ENCODE data around the gene PAMR1.
"Not testable (repeated sequence)": the region's sequence is repeated elsewhere in the genome, so short reads cannot be mapped to it uniquely, and the experiment has no call there.

Gene PAMR1, protein sequence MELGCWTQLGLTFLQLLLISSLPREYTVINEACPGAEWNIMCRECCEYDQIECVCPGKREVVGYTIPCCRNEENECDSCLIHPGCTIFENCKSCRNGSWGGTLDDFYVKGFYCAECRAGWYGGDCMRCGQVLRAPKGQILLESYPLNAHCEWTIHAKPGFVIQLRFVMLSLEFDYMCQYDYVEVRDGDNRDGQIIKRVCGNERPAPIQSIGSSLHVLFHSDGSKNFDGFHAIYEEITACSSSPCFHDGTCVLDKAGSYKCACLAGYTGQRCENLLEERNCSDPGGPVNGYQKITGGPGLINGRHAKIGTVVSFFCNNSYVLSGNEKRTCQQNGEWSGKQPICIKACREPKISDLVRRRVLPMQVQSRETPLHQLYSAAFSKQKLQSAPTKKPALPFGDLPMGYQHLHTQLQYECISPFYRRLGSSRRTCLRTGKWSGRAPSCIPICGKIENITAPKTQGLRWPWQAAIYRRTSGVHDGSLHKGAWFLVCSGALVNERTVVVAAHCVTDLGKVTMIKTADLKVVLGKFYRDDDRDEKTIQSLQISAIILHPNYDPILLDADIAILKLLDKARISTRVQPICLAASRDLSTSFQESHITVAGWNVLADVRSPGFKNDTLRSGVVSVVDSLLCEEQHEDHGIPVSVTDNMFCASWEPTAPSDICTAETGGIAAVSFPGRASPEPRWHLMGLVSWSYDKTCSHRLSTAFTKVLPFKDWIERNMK

GRCh38 chr11:35525501-35526175 is at the start of gene PAMR1:
PAMR1 (minus strand) TSS chr11:35525616; CDS start chr11:35525585, 31 bp downstream.
- no peak for DNase-seq (ENCODE audit: low spot score)

DNA sequence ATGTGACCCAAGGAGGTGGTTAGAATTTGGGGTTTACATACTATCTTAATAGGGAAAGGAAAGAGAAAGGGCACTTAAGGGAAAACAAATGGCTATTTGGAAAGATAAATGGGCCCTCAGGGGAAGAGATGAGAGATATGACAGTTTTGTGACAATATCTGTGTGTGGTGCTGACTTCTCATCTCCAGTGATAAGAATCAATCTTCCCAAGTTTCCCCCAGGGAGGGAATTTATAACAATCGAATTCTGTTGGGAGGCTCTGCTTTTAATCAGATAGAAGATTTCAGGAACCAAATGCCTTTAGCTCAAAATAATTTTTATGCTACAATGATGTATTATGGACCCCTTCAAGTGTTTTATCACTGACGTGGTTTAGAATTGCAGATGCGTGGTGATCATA is 46.3 kb upstream of the PAMR1 start:
- DNase-seq (ENCODE audit: low spot score) = no peak

- no peak for DNase-seq (ENCODE audit: low spot score)
Observed at GRCh38 chr11:35567737-35568465, 42.5 kb upstream of the PAMR1 start.

GRCh38 chr11:35566885-35567284 is 41.5 kb upstream of the PAMR1 start:
- no peak for DNase-seq (ENCODE audit: low spot score)

DNA sequence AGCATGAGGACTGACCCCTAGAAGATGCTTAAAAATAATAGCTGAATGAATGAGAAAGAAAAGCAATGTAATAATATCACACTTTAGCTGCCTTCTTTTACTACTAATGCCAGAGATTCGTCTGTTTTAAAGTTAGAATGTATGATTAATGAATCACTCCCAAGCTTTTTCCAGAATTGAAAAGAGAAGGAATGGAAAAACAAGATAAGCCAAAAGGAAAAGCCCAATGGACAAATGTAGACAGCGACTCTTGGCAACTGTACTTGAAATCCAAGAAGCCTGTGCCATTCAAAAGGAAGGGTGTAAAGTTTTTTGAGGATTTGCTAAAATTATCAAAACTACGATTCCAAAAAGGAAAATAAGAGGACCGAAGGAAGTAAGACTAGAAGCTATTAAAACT is 40.8 kb upstream of the PAMR1 start:
- no peak for DNase-seq (ENCODE audit: low spot score)

DNA sequence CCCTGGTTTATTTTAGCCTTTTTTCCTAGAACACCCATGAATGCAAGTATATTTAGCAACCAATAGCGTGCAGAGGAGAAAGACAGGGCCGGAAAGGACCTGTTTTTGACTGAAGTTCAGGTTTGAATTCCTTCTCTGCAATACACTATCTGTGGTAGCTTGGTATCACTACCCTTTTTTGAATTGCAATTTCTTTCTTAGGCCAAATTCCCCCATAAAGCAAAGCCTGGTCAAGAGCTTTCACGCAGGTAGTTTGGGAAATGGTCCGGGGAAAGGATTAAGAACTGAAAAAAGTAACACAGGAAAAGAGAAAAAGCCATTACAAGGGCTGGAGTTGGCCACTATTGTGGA is 38.8 kb upstream of the PAMR1 start:
- DNase-seq (ENCODE audit: low spot score) = no peak

GRCh38 chr11:35563484-35564244 is 38.2 kb upstream of the PAMR1 start:
- no peak for DNase-seq (ENCODE audit: low spot score)

DNA sequence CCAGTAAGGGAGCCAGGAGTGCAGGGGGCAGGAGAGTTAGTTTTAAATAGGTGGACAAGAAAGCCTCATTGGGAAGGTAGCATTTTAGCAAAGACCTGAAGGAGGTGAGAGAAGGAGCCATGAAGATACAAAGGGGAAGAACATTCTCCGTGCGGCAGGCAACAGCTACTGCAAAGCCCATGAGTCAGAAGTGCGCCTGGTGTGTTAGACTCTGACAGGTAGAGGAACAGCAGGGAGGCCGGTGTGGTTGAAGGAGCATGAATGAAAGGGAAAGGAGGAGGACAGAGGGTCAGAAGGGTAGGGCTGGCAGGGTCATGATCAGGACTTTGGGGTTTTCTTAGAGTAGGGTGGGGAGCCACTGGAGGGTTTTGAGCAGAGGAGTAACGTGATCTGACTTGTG is 34.5 kb upstream of the PAMR1 start:
- no peak for DNase-seq (ENCODE audit: low spot score)

GRCh38 chr11:35558513-35558912 is 33.1 kb upstream of the PAMR1 start:
- DNase-seq (ENCODE audit: low spot score) = no peak

DNA sequence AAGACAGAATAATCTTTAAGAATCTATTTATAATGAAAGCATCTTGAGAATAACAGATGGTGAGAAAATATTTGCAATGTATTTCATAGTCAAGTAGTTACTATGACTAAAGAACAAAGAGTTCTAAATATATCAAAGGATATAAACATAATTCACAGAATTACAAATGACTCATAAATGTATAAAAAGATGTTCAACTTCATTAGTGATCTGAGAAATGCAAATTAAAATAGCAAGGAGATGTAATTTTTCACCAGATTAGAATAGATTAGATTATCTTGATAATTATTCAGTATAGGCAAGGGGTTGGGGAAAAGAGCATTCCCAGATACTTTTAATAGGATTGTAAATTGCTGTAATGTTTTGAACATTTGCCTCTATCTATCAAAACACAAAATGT is 30.1 kb upstream of the PAMR1 start:
- no peak for DNase-seq (ENCODE audit: low spot score)

- peak; percentile 2 for DNase-seq (ENCODE audit: low spot score)
Observed at GRCh38 chr11:35554491-35555437, 29.3 kb upstream of the PAMR1 start.

DNA sequence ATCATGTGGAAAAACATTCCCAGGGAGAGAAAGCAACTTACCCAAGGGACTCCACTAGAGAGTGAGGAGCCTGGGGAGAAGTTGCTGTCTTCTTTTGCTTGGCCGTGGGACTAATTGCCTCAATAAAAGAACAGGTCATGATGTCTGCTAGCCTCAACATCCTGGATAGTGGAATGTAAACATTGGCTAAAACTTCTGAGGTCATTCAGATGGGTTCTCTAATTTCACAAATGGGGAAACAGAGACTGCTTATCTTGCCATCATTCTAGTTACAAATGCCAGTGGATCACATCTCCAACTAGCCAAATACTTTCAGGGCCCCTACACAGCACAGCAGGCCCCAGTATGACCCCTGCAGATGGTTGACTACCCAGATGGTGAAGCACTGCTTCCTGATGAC is 28.4 kb upstream of the PAMR1 start:
- DNase-seq (ENCODE audit: low spot score) = no peak

- DNase-seq (ENCODE audit: low spot score) = no peak
Observed at GRCh38 chr11:35553021-35553420, 27.6 kb upstream of the PAMR1 start.

DNA sequence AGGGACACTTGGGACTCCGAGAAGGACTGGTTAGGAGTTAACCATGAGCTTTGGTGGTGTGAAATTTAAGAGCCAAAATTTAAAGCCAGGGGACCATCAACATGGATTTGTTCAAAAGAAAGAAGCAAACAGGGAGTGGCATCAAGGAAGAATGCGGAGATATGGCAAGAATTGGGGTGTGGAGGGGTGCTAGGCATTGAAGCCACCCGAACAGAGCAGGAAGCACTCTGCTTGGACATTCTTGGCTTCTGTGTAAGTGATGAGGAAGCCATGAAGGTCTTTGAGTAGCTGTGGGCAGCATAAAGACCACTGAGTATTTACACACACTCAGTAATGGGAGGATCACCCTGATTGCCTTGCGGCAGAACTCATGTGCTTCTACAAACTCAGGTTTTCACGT is 27.2 kb upstream of the PAMR1 start:
- no peak for DNase-seq (ENCODE audit: low spot score)

GRCh38 chr11:35550374-35551036 is 25.1 kb upstream of the PAMR1 start:
- DNase-seq (ENCODE audit: low spot score) = no peak

DNA sequence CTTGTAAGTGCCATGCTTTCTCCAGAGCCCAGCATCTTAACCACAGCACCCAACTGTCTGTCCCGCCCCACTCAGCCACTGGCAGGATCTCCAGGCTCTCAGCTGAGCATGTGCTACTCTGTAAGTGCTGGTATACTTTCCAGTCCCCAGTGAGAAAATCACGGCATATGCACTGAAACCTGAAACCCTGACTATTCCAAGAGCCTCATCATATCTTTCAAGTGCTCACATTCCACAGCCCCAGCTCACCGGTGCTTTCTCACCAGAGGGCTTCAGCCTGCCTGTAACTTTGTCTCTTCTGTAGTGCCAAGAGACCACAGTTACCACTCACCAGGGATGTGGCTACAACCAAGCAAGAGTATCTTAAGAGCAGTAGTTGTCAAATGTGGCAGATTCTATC is 24.4 kb upstream of the PAMR1 start:
- peak; percentile 25 for DNase-seq (ENCODE audit: low spot score)

- DNase-seq (ENCODE audit: low spot score) = no peak
Observed at GRCh38 chr11:35548925-35549561, 23.6 kb upstream of the PAMR1 start.

- DNase-seq (ENCODE audit: low spot score) = not testable (repeated sequence)
Observed at GRCh38 chr11:35547995-35548394, 22.6 kb upstream of the PAMR1 start.

- no peak for DNase-seq (ENCODE audit: low spot score)
Observed at GRCh38 chr11:35546317-35546716, 20.9 kb upstream of the PAMR1 start.
